ENCODE results near the gene TNS3.

TNS3 gene

GRCh38 chr7:47335557-47336471, 246.1 kb downstream of the TNS3 start:
- DNase-seq, result no peak

- no peak for DNase-seq
Measured at GRCh38 chr7:47335071-47335470, 246.8 kb downstream of the TNS3 start.

GRCh38 chr7:47333959-47334358, 248.0 kb downstream of the TNS3 start:
- no peak for DNase-seq

GRCh38 chr7:47333554-47333887, 248.4 kb downstream of the TNS3 start:
- DNase-seq, result no peak

GRCh38 chr7:47332681-47333553, 249.0 kb downstream of the TNS3 start:
- DNase-seq, result no peak

GRCh38 chr7:47332213-47332612, 249.7 kb downstream of the TNS3 start:
- no peak for DNase-seq

GRCh38 chr7:47331179-47331565, 250.7 kb downstream of the TNS3 start:
- DNase-seq, result no peak

GRCh38 chr7:47330561-47331178, 251.2 kb downstream of the TNS3 start:
- no peak for DNase-seq

GRCh38 chr7:47330026-47330425, 251.9 kb downstream of the TNS3 start:
- no peak for DNase-seq

GRCh38 chr7:47329320-47329926, 252.5 kb downstream of the TNS3 start:
- DNase-seq, result no peak

- no peak for DNase-seq
Measured at GRCh38 chr7:47328392-47329319, 253.3 kb downstream of the TNS3 start.

- no peak for DNase-seq
Measured at GRCh38 chr7:47327698-47328391, 254.1 kb downstream of the TNS3 start.

- no peak for DNase-seq
Measured at GRCh38 chr7:47327346-47327697, 254.6 kb downstream of the TNS3 start.

- no peak for DNase-seq
Measured at GRCh38 chr7:47326808-47327207, 255.1 kb downstream of the TNS3 start.

- no peak for DNase-seq
Measured at GRCh38 chr7:47326220-47326619, 255.7 kb downstream of the TNS3 start.

- DNase-seq, result no peak
Measured at GRCh38 chr7:47325337-47325736, 256.6 kb downstream of the TNS3 start.

GRCh38 chr7:47323904-47324303, 258.0 kb downstream of the TNS3 start:
- DNase-seq, result no peak

- no peak for DNase-seq
Measured at GRCh38 chr7:47322731-47323130, 259.2 kb downstream of the TNS3 start.

GRCh38 chr7:47320296-47320695, 261.6 kb downstream of the TNS3 start:
- no peak for DNase-seq

- DNase-seq, result no peak
Measured at GRCh38 chr7:47318395-47319182, 263.3 kb downstream of the TNS3 start.

- DNase-seq, result no peak
Measured at GRCh38 chr7:47317487-47317886, 264.4 kb downstream of the TNS3 start.

All from activated CD4-positive, CD25-positive, alpha-beta regulatory T cell treated with anti-CD3 and anti-CD28 coated beads, Interleukin-2, amount 50 U/mL, for 72 hours (primary cell).